HAP-1 (cell line): Measurements from ENCODE around the gene SMG6.
A peak's percentile ranks its signal among the peaks of the same experiment; 100 is the strongest.

Experiments
- DNase-seq, 2 experiments: peaks; one replicate each; pipeline ENCODE4 v3.0.0-alpha.2; 2016 to 2020; ENCODE audit warnings: low spot score in 2 of 2
- H3K27me3 ChIP-seq: fragments of 250-450 bp; sonication (Bioruptor Pico); 2 replicates; pipeline ENCODE4 v1.5.1; 2020; ENCODE audit warnings: low read depth, mild to moderate bottlenecking, moderate library complexity
- H3K36me3 ChIP-seq: fragments of 250-450 bp; sonication (Bioruptor Pico); replicated peaks from 2 replicates; pipeline ENCODE4 v1.5.1; 2020; ENCODE audit warnings: mild to moderate bottlenecking
- H3K4me1 ChIP-seq: fragments of 250-450 bp; sonication (Bioruptor Pico); 2 replicates; pipeline ENCODE4 v1.5.1; 2020; ENCODE audit warnings: mild to moderate bottlenecking
- H3K4me3 ChIP-seq: fragments of 250-450 bp; sonication (Bioruptor Pico); 2 replicates; pipeline ENCODE4 v1.5.1; 2020; ENCODE audit warnings: mild to moderate bottlenecking, moderate library complexity
- H3K9me3 ChIP-seq: fragments of 250-450 bp; sonication (Bioruptor Pico); 2 replicates; pipeline ENCODE4 v1.5.1; 2020; ENCODE audit warnings: mild to moderate bottlenecking, moderate library complexity
- in situ Hi-C: fragments of 300-500 bp; cut with MboI; formaldehyde crosslinking; loops from 3 replicates; pipeline ENCODE4 v1.14.3; 2020; ENCODE audit warnings: low sequenced_read_pairs, inconsistent platforms, mixed read lengths

SMG6 gene

GRCh38 chr17:2027528-2028233 lies 275.9 kb downstream of the SMG6 start:
- H3K27me3 ChIP-seq = no peaks in the 10 kb centered on the region
- no peak for DNase-seq
- H3K36me3 ChIP-seq = no peaks in the 10 kb centered on the region; the same call in 1 of the 2 replicates
- H3K4me3 ChIP-seq = no peak overlapping the region
- H3K9me3 ChIP-seq = no peaks in the 10 kb centered on the region
- peaks cover 14% of the 10 kb centered on the region for H3K4me1 ChIP-seq
- in situ Hi-C loops = loop anchor here (5.0 to 25.0 kb wide), 2 partner anchors 115 to 390 kb away; partner anchors contain the start of genes RILP, SCARF1 and SLC43A2

- peak overlapping the region; percentile 50 for H3K4me3 ChIP-seq
- peaks cover 10% of the 10 kb centered on the region for H3K4me1 ChIP-seq
- H3K27me3 ChIP-seq = no peaks in the 10 kb centered on the region
- no peaks in the 10 kb centered on the region; the same call in 1 of the 2 replicates for H3K36me3 ChIP-seq
- H3K9me3 ChIP-seq = no peaks in the 10 kb centered on the region
- in situ Hi-C loops = loop anchor here (5.0 to 25.0 kb wide), 2 partner anchors 113 to 388 kb away; partner anchors contain the start of genes RILP, SCARF1 and SLC43A2
- peak; percentile 76 to 90 for DNase-seq
These were observed 277.8 kb downstream of the SMG6 start for GRCh38 chr17:2025622-2026309.

GRCh38 chr17:2025220-2025621 lies 278.4 kb downstream of the SMG6 start, which contains the start of gene RTN4RL1:
TSS of gene RTN4RL1 (minus strand) at chr17:2025334. CDS start at chr17:2024865, 469 bp downstream.
- Histone ChIP-seq H3K36me3 (no peaks in the 10 kb centered on the region; the same call in 1 of the 2 replicates), H3K27me3 (no peaks in the 10 kb centered on the region), H3K9me3 (no peaks in the 10 kb centered on the region), H3K4me3 (peak within 1 kb of the TSS; percentile 50), H3K4me1 (peaks cover 8% of the 10 kb centered on the region)
- in situ Hi-C loops = loop anchor here (5.0 to 25.0 kb wide), 2 partner anchors 113 to 388 kb away; partner anchors contain the start of genes RILP, SCARF1 and SLC43A2
- peak; percentile 84 to 92 for DNase-seq

GRCh38 chr17:2024572-2025219 lies 278.9 kb downstream of the SMG6 start:
- H3K4me1 ChIP-seq = peaks cover 8% of the 10 kb centered on the region
- in situ Hi-C loops = loop anchor here (5.0 to 25.0 kb wide), 2 partner anchors 112 to 387 kb away; partner anchors contain the start of genes RILP, SCARF1 and SLC43A2
- H3K9me3 ChIP-seq = no peaks in the 10 kb centered on the region
- H3K27me3 ChIP-seq = no peaks in the 10 kb centered on the region
- DNase-seq = peak in 1 of 2 experiments; percentile 34
- no peaks in the 10 kb centered on the region for H3K36me3 ChIP-seq
- peak overlapping the region; percentile 50 for H3K4me3 ChIP-seq

- H3K4me3 ChIP-seq = peak overlapping the region; percentile 50
- no peaks in the 10 kb centered on the region for H3K9me3 ChIP-seq
- peak; percentile 75 to 91 for DNase-seq
- in situ Hi-C loops = no loop called here
- H3K36me3 ChIP-seq = no peaks in the 10 kb centered on the region
- H3K27me3 ChIP-seq = no peaks in the 10 kb centered on the region
- peaks cover 6% of the 10 kb centered on the region; the same call in 1 of the 2 replicates for H3K4me1 ChIP-seq
These were observed 279.7 kb downstream of the SMG6 start for GRCh38 chr17:2023692-2024571.

GRCh38 chr17:2023256-2023655 lies 280.3 kb downstream of the SMG6 start:
- DNase-seq = no peak
- H3K9me3 ChIP-seq = no peaks in the 10 kb centered on the region
- H3K4me1 ChIP-seq = peaks cover 6% of the 10 kb centered on the region; the same call in 1 of the 2 replicates
- H3K4me3 ChIP-seq = peak overlapping the region; percentile 4; the same call in 1 of the 2 replicates
- H3K36me3 ChIP-seq = no peaks in the 10 kb centered on the region
- H3K27me3 ChIP-seq = no peaks in the 10 kb centered on the region
- in situ Hi-C loops = no loop called here

- in situ Hi-C loops = no loop called here
- Histone ChIP-seq H3K4me3 (peak overlapping the region; percentile 4; the same call in 1 of the 2 replicates), H3K27me3 (no peaks in the 10 kb centered on the region)
These were observed 280.8 kb downstream of the SMG6 start for GRCh38 chr17:2022647-2023240.

GRCh38 chr17:2020721-2021120 lies 282.9 kb downstream of the SMG6 start:
- in situ Hi-C loops = no loop called here
- no peak overlapping the region for H3K4me3 ChIP-seq
- no peak for DNase-seq
- no peaks in the 10 kb centered on the region for H3K27me3 ChIP-seq
- no peaks in the 10 kb centered on the region for H3K9me3 ChIP-seq
- peaks cover 2% of the 10 kb centered on the region; the same call in 1 of the 2 replicates for H3K4me1 ChIP-seq
- H3K36me3 ChIP-seq = no peaks in the 10 kb centered on the region

More at GRCh38 chr17:2022647-2023240, 280.8 kb downstream of the SMG6 start:
- DNase-seq = no peak
- Histone ChIP-seq H3K9me3 (no peaks in the 10 kb centered on the region), H3K36me3 (no peaks in the 10 kb centered on the region), H3K4me1 (peaks cover 6% of the 10 kb centered on the region; the same call in 1 of the 2 replicates)

- Histone ChIP-seq H3K27me3 (no peaks in the 10 kb centered on the region), H3K9me3 (no peaks in the 10 kb centered on the region), H3K4me1 (peaks cover 2% of the 10 kb centered on the region; the same call in 1 of the 2 replicates), H3K4me3 (no peak overlapping the region), H3K36me3 (no peaks in the 10 kb centered on the region)
- in situ Hi-C loops = no loop called here
- DNase-seq = no peak
These were observed 283.9 kb downstream of the SMG6 start for GRCh38 chr17:2019723-2020122.

- Histone ChIP-seq H3K9me3 (no peaks in the 10 kb centered on the region), H3K36me3 (no peaks in the 10 kb centered on the region), H3K4me1 (peaks cover 2% of the 10 kb centered on the region; the same call in 1 of the 2 replicates), H3K4me3 (no peak overlapping the region), H3K27me3 (no peaks in the 10 kb centered on the region)
- in situ Hi-C loops = no loop called here
- no peak for DNase-seq
These were observed 284.7 kb downstream of the SMG6 start for GRCh38 chr17:2018716-2019510.

- H3K27me3 ChIP-seq = no peaks in the 10 kb centered on the region
- H3K9me3 ChIP-seq = no peaks in the 10 kb centered on the region
- no peaks in the 10 kb centered on the region for H3K36me3 ChIP-seq
- H3K4me1 ChIP-seq = no peaks in the 10 kb centered on the region
- in situ Hi-C loops = no loop called here
- H3K4me3 ChIP-seq = no peak overlapping the region
- no peak for DNase-seq
These were observed 286.2 kb downstream of the SMG6 start for GRCh38 chr17:2017274-2017941.
